ENCODE results near the gene LGALS7. TPM values are rescaled to one million over a fixed set of nuclear protein-coding genes. Genes with fewer than 3 reads are reported as not detected.
"Not testable (repeated sequence)": the region's sequence is repeated elsewhere in the genome, so short reads cannot be mapped to it uniquely, and the experiment has no call there.

Gene LGALS7
- total RNA-seq, 1 experiment from 2014 or later = 1.9 TPM

GRCh38 chr19:38790507-38791403 is 17.4 kb upstream of the LGALS7 start:
- H3K36me3 ChIP-seq (replicated peaks; ENCODE audit: control insufficient read depth, insufficient read depth, low read length); DNase-seq; H3K4me3 ChIP-seq (ENCODE audit: insufficient read depth, low read depth, low read length); H3K27me3 ChIP-seq (ENCODE audit: control insufficient read depth, insufficient read depth, low read length): not testable (repeated sequence)

- H3K4me3 ChIP-seq (ENCODE audit: insufficient read depth, low read depth, low read length) = no peak within 1 kb of the TSS
These were observed 15.3 kb upstream of the LGALS7 start, which contains the start of gene LGALS7B for GRCh38 chr19:38788478-38789243. Gene LGALS7B (plus strand): TSS chr19:38789200. CDS start chr19:38789227, 27 bp downstream.

GRCh38 chr19:38786572-38787265 is 13.4 kb upstream of the LGALS7 start:
- Histone ChIP-seq H3K27me3 (ENCODE audit: control insufficient read depth, insufficient read depth, low read length) (peaks cover 2% of the 10 kb centered on the region; the same call in 1 of the 2 replicates), H3K4me3 (ENCODE audit: insufficient read depth, low read depth, low read length) (no peak overlapping the region), H3K36me3 (replicated peaks; ENCODE audit: control insufficient read depth, insufficient read depth, low read length) (no peaks in the 10 kb centered on the region)
- DNase-seq = no peak

More at GRCh38 chr19:38788478-38789243, 15.3 kb upstream of the LGALS7 start, which contains the start of gene LGALS7B:
- no peaks in the 10 kb centered on the region for H3K36me3 ChIP-seq (replicated peaks; ENCODE audit: control insufficient read depth, insufficient read depth, low read length)
- peak; percentile 41 for DNase-seq
- peaks cover 2% of the 10 kb centered on the region; the same call in 1 of the 2 replicates for H3K27me3 ChIP-seq (ENCODE audit: control insufficient read depth, insufficient read depth, low read length)

GRCh38 chr19:38786061-38786460 is 12.7 kb upstream of the LGALS7 start:
- H3K4me3 ChIP-seq (ENCODE audit: insufficient read depth, low read depth, low read length); H3K36me3 ChIP-seq (replicated peaks; ENCODE audit: control insufficient read depth, insufficient read depth, low read length); H3K27me3 ChIP-seq (ENCODE audit: control insufficient read depth, insufficient read depth, low read length); DNase-seq: not testable (repeated sequence)

GRCh38 chr19:38785187-38785699 is 11.9 kb upstream of the LGALS7 start:
- Histone ChIP-seq H3K4me3 (ENCODE audit: insufficient read depth, low read depth, low read length) (no peak overlapping the region), H3K36me3 (replicated peaks; ENCODE audit: control insufficient read depth, insufficient read depth, low read length) (no peaks in the 10 kb centered on the region), H3K27me3 (ENCODE audit: control insufficient read depth, insufficient read depth, low read length) (peaks cover 2% of the 10 kb centered on the region; the same call in 1 of the 2 replicates)
- no peak for DNase-seq

- H3K27me3 ChIP-seq (ENCODE audit: control insufficient read depth, insufficient read depth, low read length) = peaks cover 2% of the 10 kb centered on the region; the same call in 1 of the 2 replicates
- DNase-seq = no peak
These were observed 10.9 kb upstream of the LGALS7 start for GRCh38 chr19:38784224-38784623.

GRCh38 chr19:38782212-38782611 is 8.9 kb upstream of the LGALS7 start:
- not testable (repeated sequence) for DNase-seq; H3K27me3 ChIP-seq (ENCODE audit: control insufficient read depth, insufficient read depth, low read length); H3K4me3 ChIP-seq (ENCODE audit: insufficient read depth, low read depth, low read length); H3K36me3 ChIP-seq (replicated peaks; ENCODE audit: control insufficient read depth, insufficient read depth, low read length)

More at GRCh38 chr19:38784224-38784623, 10.9 kb upstream of the LGALS7 start:
- Histone ChIP-seq H3K4me3 (ENCODE audit: insufficient read depth, low read depth, low read length) (no peak overlapping the region), H3K36me3 (replicated peaks; ENCODE audit: control insufficient read depth, insufficient read depth, low read length) (no peaks in the 10 kb centered on the region)

- Histone ChIP-seq H3K36me3 (replicated peaks; ENCODE audit: control insufficient read depth, insufficient read depth, low read length) (no peaks in the 10 kb centered on the region), H3K27me3 (ENCODE audit: control insufficient read depth, insufficient read depth, low read length) (no peaks in the 10 kb centered on the region), H3K4me3 (ENCODE audit: insufficient read depth, low read depth, low read length) (no peak overlapping the region)
- DNase-seq = no peak
These were observed 7.7 kb upstream of the LGALS7 start for GRCh38 chr19:38781058-38781457.

GRCh38 chr19:38780443-38780842 is 7.1 kb upstream of the LGALS7 start:
- no peak overlapping the region for H3K4me3 ChIP-seq (ENCODE audit: insufficient read depth, low read depth, low read length)
- H3K36me3 ChIP-seq (replicated peaks; ENCODE audit: control insufficient read depth, insufficient read depth, low read length) = no peaks in the 10 kb centered on the region
- DNase-seq = no peak
- no peaks in the 10 kb centered on the region for H3K27me3 ChIP-seq (ENCODE audit: control insufficient read depth, insufficient read depth, low read length)

GRCh38 chr19:38778733-38779132 is 5.4 kb upstream of the LGALS7 start:
- Histone ChIP-seq H3K27me3 (ENCODE audit: control insufficient read depth, insufficient read depth, low read length) (no peaks in the 10 kb centered on the region), H3K36me3 (replicated peaks; ENCODE audit: control insufficient read depth, insufficient read depth, low read length) (no peaks in the 10 kb centered on the region), H3K4me3 (ENCODE audit: insufficient read depth, low read depth, low read length) (no peak overlapping the region)
- DNase-seq = no peak

- H3K4me3 ChIP-seq (ENCODE audit: insufficient read depth, low read depth, low read length) = no peak overlapping the region
- no peaks in the 10 kb centered on the region for H3K27me3 ChIP-seq (ENCODE audit: control insufficient read depth, insufficient read depth, low read length)
- H3K36me3 ChIP-seq (replicated peaks; ENCODE audit: control insufficient read depth, insufficient read depth, low read length) = no peaks in the 10 kb centered on the region
- no peak for DNase-seq
These were observed 1.0 kb upstream of the LGALS7 start for GRCh38 chr19:38774181-38774950.

GRCh38 chr19:38771569-38771968 is 1.7 kb downstream of the LGALS7 start:
- not testable (repeated sequence) for H3K36me3 ChIP-seq (replicated peaks; ENCODE audit: control insufficient read depth, insufficient read depth, low read length); DNase-seq; H3K4me3 ChIP-seq (ENCODE audit: insufficient read depth, low read depth, low read length); H3K27me3 ChIP-seq (ENCODE audit: control insufficient read depth, insufficient read depth, low read length)

- not testable (repeated sequence) for H3K36me3 ChIP-seq (replicated peaks; ENCODE audit: control insufficient read depth, insufficient read depth, low read length); DNase-seq; H3K4me3 ChIP-seq (ENCODE audit: insufficient read depth, low read depth, low read length); H3K27me3 ChIP-seq (ENCODE audit: control insufficient read depth, insufficient read depth, low read length)
These were observed 2.4 kb downstream of the LGALS7 start for GRCh38 chr19:38770949-38771275.

Data from H7 (cell line).